H9 (cell line): ENCODE results near the gene TFDP1. TPM values are rescaled to one million over a fixed set of nuclear protein-coding genes. Genes with fewer than 3 reads are reported as not detected.
A peak's percentile ranks its signal among the peaks of the same experiment; 100 is the strongest.

Experiments
- DNase-seq: peaks from one replicate; pipeline ENCODE4 v3.0.0-alpha.2; 2017
- H2AFZ ChIP-seq: one replicate; pipeline ENCODE4 v1.6.1; 2013; ENCODE audit warnings: mild to moderate bottlenecking, low read length, control low read depth, moderate library complexity
- H2AK5ac ChIP-seq: 2 replicates; pipeline ENCODE4 v1.6.1; 2013; ENCODE audit warnings: low read length, control low read depth, mixed read lengths; ENCODE audit not compliant: insufficient read length
- H2BK120ac ChIP-seq: one replicate; pipeline ENCODE4 v1.6.1; 2013; ENCODE audit warnings: low read depth, mild to moderate bottlenecking, low read length, control low read depth, inconsistent platforms; ENCODE audit not compliant: poor library complexity, severe bottlenecking
- H2BK12ac ChIP-seq: 2 replicates; pipeline ENCODE4 v1.6.1; 2013; ENCODE audit warnings: low read length, control low read depth, mixed read lengths, low read depth; ENCODE audit not compliant: insufficient read length
- H2BK15ac ChIP-seq: 2 replicates; pipeline ENCODE4 v1.6.1; 2013; ENCODE audit warnings: low read depth, low read length, control low read depth
- H2BK20ac ChIP-seq: one replicate; pipeline ENCODE4 v1.6.1; 2013; ENCODE audit warnings: low read depth, mild to moderate bottlenecking, low read length, control low read depth, inconsistent platforms; ENCODE audit not compliant: poor library complexity, severe bottlenecking
- H2BK5ac ChIP-seq: 2 replicates; pipeline ENCODE4 v1.6.1; 2013; ENCODE audit warnings: low read length, control low read depth, mixed read lengths; ENCODE audit not compliant: insufficient read length
- H3K14ac ChIP-seq: 2 replicates; pipeline ENCODE4 v1.6.1; 2013; ENCODE audit warnings: low read length, control low read depth; ENCODE audit not compliant: insufficient read depth
- H3K18ac ChIP-seq: 2 replicates; pipeline ENCODE4 v1.6.1; 2013; ENCODE audit warnings: low read depth, mild to moderate bottlenecking, mixed read lengths, low read length, control low read depth; ENCODE audit not compliant: insufficient read length
- H3K23ac ChIP-seq: 2 replicates; pipeline ENCODE4 v1.6.1; 2013; ENCODE audit warnings: low read length, control low read depth, mixed read lengths, low read depth; ENCODE audit not compliant: insufficient read length
- H3K23me2 ChIP-seq: 2 replicates; pipeline ENCODE4 v1.6.1; 2013; ENCODE audit warnings: low read depth, mild to moderate bottlenecking, mixed read lengths, low read length, control low read depth; ENCODE audit not compliant: insufficient read length, poor library complexity, severe bottlenecking
- H3K27ac ChIP-seq: 2 replicates; pipeline ENCODE4 v1.5.1; 2013; ENCODE audit warnings: low read length, control low read depth, mixed read lengths, low read depth; ENCODE audit not compliant: insufficient read length
- H3K27me3 ChIP-seq: 2 replicates; pipeline ENCODE4 v1.6.1; 2013; ENCODE audit warnings: low read length, control low read depth, inconsistent platforms; ENCODE audit not compliant: insufficient read depth
- H3K4ac ChIP-seq: 2 replicates; pipeline ENCODE4 v1.6.1; 2013; ENCODE audit warnings: low read depth, mild to moderate bottlenecking, control low read depth, inconsistent platforms, low read length, moderate library complexity
- H3K4me1 ChIP-seq: 2 replicates; pipeline ENCODE4 v1.6.1; 2013; ENCODE audit warnings: low read length, control low read depth, inconsistent platforms; ENCODE audit not compliant: insufficient read depth
- H3K4me2 ChIP-seq: 2 replicates; pipeline ENCODE4 v1.6.1; 2013; ENCODE audit warnings: low read length, control low read depth, mixed read lengths; ENCODE audit not compliant: insufficient read length, insufficient read depth
- H3K56ac ChIP-seq: 2 replicates; pipeline ENCODE4 v1.6.1; 2013; ENCODE audit warnings: low read depth, mild to moderate bottlenecking, mixed read lengths, low read length, control low read depth; ENCODE audit not compliant: insufficient read length
- H3K79me1 ChIP-seq: 2 replicates; pipeline ENCODE4 v1.6.1; 2013; ENCODE audit warnings: low read depth, mild to moderate bottlenecking, moderate library complexity, low read length, control low read depth, inconsistent platforms; ENCODE audit not compliant: insufficient read depth, poor library complexity, severe bottlenecking
- H3K79me2 ChIP-seq: 2 replicates; pipeline ENCODE4 v1.6.1; 2013; ENCODE audit warnings: low read length, control low read depth, inconsistent platforms; ENCODE audit not compliant: insufficient read depth
- H3K9ac ChIP-seq: 2 replicates; pipeline ENCODE4 v1.6.1; 2013; ENCODE audit warnings: low read length, control low read depth, mixed read lengths; ENCODE audit not compliant: insufficient read length; ENCODE audit errors: extremely low read depth
- H3K9me3 ChIP-seq: one replicate; pipeline ENCODE4 v1.6.1; 2013; ENCODE audit warnings: low read depth, low read length, inconsistent platforms; ENCODE audit not compliant: control insufficient read depth
- H3T11ph ChIP-seq: one replicate; pipeline ENCODE4 v1.6.1; 2013; ENCODE audit warnings: mild to moderate bottlenecking, low read length, control low read depth, inconsistent platforms
- H4K20me1 ChIP-seq: one replicate; pipeline ENCODE4 v1.6.1; 2013; ENCODE audit not compliant: control insufficient read depth, insufficient read length, insufficient read depth
- H4K5ac ChIP-seq: 2 replicates; pipeline ENCODE4 v1.6.1; 2013; ENCODE audit warnings: low read depth, mild to moderate bottlenecking, mixed read lengths, low read length, control low read depth; ENCODE audit not compliant: insufficient read length
- H4K8ac ChIP-seq: replicated peaks from 2 replicates; pipeline ENCODE4 v1.6.1; 2013; ENCODE audit warnings: low read length, control low read depth, mixed read lengths, low read depth; ENCODE audit not compliant: insufficient read length
- H4K91ac ChIP-seq: 2 replicates; pipeline ENCODE4 v1.6.1; 2013; ENCODE audit warnings: low read depth, mild to moderate bottlenecking, moderate library complexity, mixed read lengths, low read length, control low read depth; ENCODE audit not compliant: insufficient read length
- H3K27ac Mint-ChIP-seq, 3 experiments: 2 replicates in 2 of 3; 3 replicates in 1 of 3; pipeline ENCODE4 v1.8.0; 2020 to 2021; ENCODE audit warnings: mixed read lengths in 3 of 3, mild to moderate bottlenecking in 1 of 3, moderate library complexity in 1 of 3
- H3K27me3 Mint-ChIP-seq: 2 replicates; pipeline ENCODE4 v1.8.0; 2021; ENCODE audit warnings: low read depth, mild to moderate bottlenecking, moderate library complexity, mixed read lengths
- H3K36me3 Mint-ChIP-seq, 3 experiments: 2 replicates in 2 of 3; 3 replicates in 1 of 3; pipeline ENCODE4 v1.8.0; 2020 to 2021; ENCODE audit warnings: low read depth in 3 of 3, mixed read lengths in 3 of 3; ENCODE audit not compliant: insufficient read depth in 1 of 3
- H3K4me1 Mint-ChIP-seq, 2 experiments: 2 replicates each; pipeline ENCODE4 v1.8.0; 2020; ENCODE audit warnings: mixed read lengths in 2 of 2
- H3K4me3 Mint-ChIP-seq, 2 experiments: 2 replicates in 1 of 2; 3 replicates in 1 of 2; pipeline ENCODE4 v1.8.0; 2020 to 2021; ENCODE audit warnings: mild to moderate bottlenecking in 2 of 2, mixed read lengths in 2 of 2, moderate library complexity in 1 of 2
- H3K9me3 Mint-ChIP-seq, 2 experiments: 2 replicates in 1 of 2; 3 replicates in 1 of 2; pipeline ENCODE4 v1.8.0; 2020; ENCODE audit warnings: mild to moderate bottlenecking in 2 of 2, mixed read lengths in 2 of 2, moderate library complexity in 1 of 2
- CTCF ChIP-seq: fragments of 200-600 bp; sonication (generic); conservative IDR thresholded peaks from 3 replicates; pipeline ENCODE4 v1.8.0; 2021; ENCODE audit warnings: antibody characterized with exemption, mild to moderate bottlenecking
- WGBS: extraction: QIAGEN DNeasy Blood & Tissue Kit; methylation state at CpG from one replicate; pipeline ENCODE4 v1.1.7; 2013; ENCODE audit warnings: missing lambda C conversion rate, low lambda C conversion rate, mixed read lengths; ENCODE audit not compliant: insufficient read length; ENCODE audit errors: extremely low coverage; 5-methylcytosine and 5-hydroxymethylcytosine counted together
- total RNA-seq: library from RNA; stranded (reverse); gene quantifications from 2 replicates; pipeline ENCODE4 v1.2.1, GENCODE V29; 2021

TFDP1 gene
- total RNA-seq, 1 experiment from 2014 or later, result 111 TPM

- no peak for DNase-seq
- peak overlapping the region in 2 of 3 experiments; percentile 37 to 85; a peak in 2 of 7 replicates for H3K27ac Mint-ChIP-seq
- peaks cover 14% of the 10 kb centered on the region; the same call in 1 of the 2 replicates for H3K79me2 ChIP-seq
- no peak overlapping the region for H4K5ac ChIP-seq
- H3K23ac ChIP-seq, result no peak overlapping the region
- TF ChIP-seq CTCF, result no peak
- H2BK20ac ChIP-seq, result no peak overlapping the region
- no peak overlapping the region for H2BK120ac ChIP-seq
- WGBS, result no CpG with 5 or more reads among the region's 13 CpGs
- no peaks in the 10 kb centered on the region for H3K23me2 ChIP-seq
- no peak overlapping the region for H4K91ac ChIP-seq
- H2AFZ ChIP-seq, result no peak overlapping the region
- peaks cover 3 to 6% of the 10 kb centered on the region in 2 experiments; a peak in 4 of 5 replicates for H3K9me3 Mint-ChIP-seq
- H3K4me1 Mint-ChIP-seq, result peaks cover 16 to 21% of the 10 kb centered on the region in 2 experiments
- H3K27me3 ChIP-seq, result no peaks in the 10 kb centered on the region
- no peak overlapping the region for H3K4me2 ChIP-seq
- no peaks in the 10 kb centered on the region for H3K4me1 ChIP-seq
- no peak overlapping the region for H4K8ac ChIP-seq
- no peak overlapping the region for H2BK5ac ChIP-seq
- H2AK5ac ChIP-seq, result no peak overlapping the region
- H4K20me1 ChIP-seq, result no peaks in the 10 kb centered on the region
- H3K36me3 Mint-ChIP-seq, result peaks cover 37 to 50% (median 49%) of the 10 kb centered on the region in 3 experiments
- no peak overlapping the region for H3K9ac ChIP-seq
- no peak overlapping the region for H3K4ac ChIP-seq
- no peak overlapping the region for H3K27ac ChIP-seq
- no peak overlapping the region for H2BK15ac ChIP-seq
- H3K79me1 ChIP-seq, result no peaks in the 10 kb centered on the region
- H3T11ph ChIP-seq, result no peak overlapping the region
- no peak overlapping the region for H3K18ac ChIP-seq
- H3K27me3 Mint-ChIP-seq, result no peaks in the 10 kb centered on the region
- no peaks in the 10 kb centered on the region for H3K9me3 ChIP-seq
- H2BK12ac ChIP-seq, result no peak overlapping the region
- no peak overlapping the region for H3K56ac ChIP-seq
- no peak overlapping the region for H3K4me3 Mint-ChIP-seq
- no peak overlapping the region for H3K14ac ChIP-seq
Measured at GRCh38 chr13:113603116-113603710, 18.7 kb downstream of the TFDP1 start.
